Measurements from ENCODE around the gene SART3.

Gene SART3

DNA sequence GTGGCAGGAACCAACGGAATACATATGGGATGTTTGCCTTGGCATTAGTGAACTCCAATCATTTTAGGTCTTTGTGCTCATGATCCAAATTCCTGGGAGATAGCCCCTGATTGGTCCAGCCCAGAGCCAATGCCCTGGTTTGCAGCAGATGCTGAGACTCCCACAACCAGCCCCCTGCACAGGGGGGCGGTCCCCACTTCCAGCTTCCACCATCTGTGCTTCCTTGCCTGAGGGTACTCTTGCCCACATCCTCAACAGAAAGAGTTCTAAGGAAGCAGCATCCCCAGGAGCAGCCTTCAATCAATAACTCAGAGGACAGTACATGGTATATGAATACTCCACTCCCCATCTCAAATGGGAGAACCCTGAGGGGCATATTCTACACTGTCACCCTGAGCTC lies 85.6 kb downstream of the SART3 start:
- Histone ChIP-seq H3K27me3 (replicated peaks; ENCODE audit: control insufficient read depth, insufficient read depth, low read length) (no peaks in the 10 kb centered on the region), H3K4me3 (replicated peaks; ENCODE audit: low read depth, low read length) (no peak overlapping the region), H3K36me3 (ENCODE audit: control insufficient read depth, insufficient read depth, low read length) (no peaks in the 10 kb centered on the region)
- TF ChIP-seq, protein P1, sequence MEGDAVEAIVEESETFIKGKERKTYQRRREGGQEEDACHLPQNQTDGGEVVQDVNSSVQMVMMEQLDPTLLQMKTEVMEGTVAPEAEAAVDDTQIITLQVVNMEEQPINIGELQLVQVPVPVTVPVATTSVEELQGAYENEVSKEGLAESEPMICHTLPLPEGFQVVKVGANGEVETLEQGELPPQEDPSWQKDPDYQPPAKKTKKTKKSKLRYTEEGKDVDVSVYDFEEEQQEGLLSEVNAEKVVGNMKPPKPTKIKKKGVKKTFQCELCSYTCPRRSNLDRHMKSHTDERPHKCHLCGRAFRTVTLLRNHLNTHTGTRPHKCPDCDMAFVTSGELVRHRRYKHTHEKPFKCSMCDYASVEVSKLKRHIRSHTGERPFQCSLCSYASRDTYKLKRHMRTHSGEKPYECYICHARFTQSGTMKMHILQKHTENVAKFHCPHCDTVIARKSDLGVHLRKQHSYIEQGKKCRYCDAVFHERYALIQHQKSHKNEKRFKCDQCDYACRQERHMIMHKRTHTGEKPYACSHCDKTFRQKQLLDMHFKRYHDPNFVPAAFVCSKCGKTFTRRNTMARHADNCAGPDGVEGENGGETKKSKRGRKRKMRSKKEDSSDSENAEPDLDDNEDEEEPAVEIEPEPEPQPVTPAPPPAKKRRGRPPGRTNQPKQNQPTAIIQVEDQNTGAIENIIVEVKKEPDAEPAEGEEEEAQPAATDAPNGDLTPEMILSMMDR (IDR thresholded peaks at IDR 0.05; ENCODE audit: insufficient read depth, low read length, poor library complexity, severe bottlenecking), result no peak
- no peak for DNase-seq (ENCODE audit: extremely low read depth, insufficient read length)

DNA sequence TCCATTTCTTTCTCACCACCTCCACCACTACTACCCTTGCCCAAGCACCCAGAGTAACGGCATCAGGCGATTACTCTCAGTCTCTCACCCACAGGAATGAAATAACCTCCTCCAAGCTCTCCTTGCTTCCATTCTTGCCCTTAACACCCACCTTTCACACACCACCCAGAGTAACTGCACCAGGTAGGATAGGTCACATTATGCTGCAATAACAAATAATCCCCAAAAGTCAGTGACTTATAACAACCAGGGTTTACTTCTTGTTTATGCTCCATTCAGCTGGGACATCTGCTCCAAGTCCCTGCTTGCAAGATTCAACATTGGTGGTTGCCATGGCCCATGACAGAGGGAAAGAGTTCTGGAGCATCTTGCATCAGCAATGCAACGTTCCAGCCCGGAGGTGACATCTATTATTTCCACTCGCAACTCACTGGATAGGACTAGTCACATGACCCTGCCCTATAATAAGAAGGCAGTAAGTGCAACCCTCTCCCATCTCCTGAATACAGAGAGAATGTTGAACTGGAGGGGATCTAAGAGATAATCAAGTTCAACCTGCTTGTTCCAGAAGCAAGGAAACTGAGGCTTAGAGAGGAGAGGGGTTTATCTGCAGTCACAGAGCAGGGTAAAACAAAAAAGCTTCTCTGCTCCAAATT lies 87.4 kb downstream of the SART3 start:
- DNase-seq (ENCODE audit: extremely low read depth, insufficient read length), result no peak
- Histone ChIP-seq H3K4me3 (replicated peaks; ENCODE audit: low read depth, low read length) (no peak overlapping the region), H3K36me3 (ENCODE audit: control insufficient read depth, insufficient read depth, low read length) (no peaks in the 10 kb centered on the region), H3K27me3 (replicated peaks; ENCODE audit: control insufficient read depth, insufficient read depth, low read length) (no peaks in the 10 kb centered on the region)
- TF ChIP-seq, protein P1 (IDR thresholded peaks at IDR 0.05; ENCODE audit: insufficient read depth, low read length, poor library complexity, severe bottlenecking), result no peak
